Astrocyte of the hippocampus (primary cell): ENCODE results near the gene SLC48A1.
"Not testable (repeated sequence)": the region's sequence is repeated elsewhere in the genome, so short reads cannot be mapped to it uniquely, and the experiment has no call there.

Source experiments
- DNase-seq: peaks from one replicate; pipeline ENCODE4 v3.0.0; 2011; ENCODE audit warnings: low read depth, low spot score

SLC48A1 gene

DNA sequence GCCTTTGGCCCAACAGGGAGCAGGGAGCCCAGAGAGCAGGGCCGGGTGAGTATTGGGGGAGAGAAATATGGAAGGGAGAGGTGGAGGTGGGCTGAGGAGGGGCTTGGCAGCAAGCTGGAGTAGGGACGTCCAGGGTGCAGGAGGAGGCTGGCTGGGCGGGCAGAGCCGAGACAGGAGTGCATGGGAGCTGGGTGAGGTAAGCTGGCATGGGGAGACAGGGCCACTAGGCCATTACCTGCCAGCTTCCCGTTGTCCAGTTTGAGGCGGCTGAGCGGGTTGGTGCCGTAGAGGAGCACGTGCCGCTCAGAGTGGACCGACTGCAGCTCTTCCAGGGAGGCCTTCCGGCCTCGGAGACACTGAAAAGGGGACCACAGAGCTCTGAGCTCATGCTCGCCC lies 18.3 kb downstream of the SLC48A1 start:
- DNase-seq: no peak

DNA sequence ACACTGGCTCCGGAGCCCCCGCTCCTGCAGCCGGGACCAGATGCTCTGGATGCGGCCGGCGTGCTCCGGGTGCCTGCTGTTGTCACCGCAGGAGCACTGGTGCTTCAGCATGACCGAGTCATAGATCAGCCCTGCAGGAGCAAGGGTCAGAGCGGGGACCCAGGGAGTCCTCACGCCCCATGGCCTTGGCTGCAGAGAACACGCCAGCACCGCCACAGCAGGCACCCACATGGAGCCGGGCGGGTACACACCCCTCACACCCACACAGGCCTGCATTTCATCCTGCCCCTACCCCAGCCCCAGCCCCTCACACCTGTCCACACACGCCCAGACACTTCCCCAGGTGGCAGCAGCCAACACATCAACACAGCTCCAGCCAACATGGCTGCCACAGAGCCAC lies 18.8 kb downstream of the SLC48A1 start:
- DNase-seq: no peak

DNA sequence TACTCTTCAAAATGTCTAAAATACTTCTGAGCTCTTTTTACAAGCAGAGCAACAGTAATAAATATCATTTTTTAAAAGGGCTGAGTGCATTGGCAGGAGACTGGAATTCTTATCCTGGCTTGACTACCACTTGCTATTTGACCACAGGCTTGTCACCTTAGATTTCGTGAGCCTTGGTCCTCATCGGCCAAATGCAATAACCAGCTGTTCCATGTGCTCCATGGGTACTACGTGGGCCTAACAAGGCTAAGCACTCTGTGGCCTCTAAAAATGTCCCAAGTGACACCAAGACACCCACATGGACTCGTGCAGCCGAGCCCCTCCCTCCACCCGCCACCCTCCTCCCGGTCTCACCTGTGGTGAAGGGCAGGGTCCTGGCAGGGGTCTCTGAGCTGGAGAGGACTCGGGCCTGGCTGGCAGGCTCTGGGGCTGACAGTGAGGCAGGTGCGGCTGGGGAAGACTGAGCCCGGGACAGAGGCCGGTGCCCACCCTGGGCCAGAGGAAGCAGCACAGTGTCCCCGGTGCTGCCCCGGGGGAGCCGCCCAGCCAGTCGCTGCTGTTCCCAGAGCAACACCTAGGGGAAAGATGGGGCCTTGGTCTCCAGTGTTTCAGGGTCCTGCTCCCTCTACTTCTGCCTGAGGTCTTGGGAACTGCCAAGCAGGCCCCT lies 20.1 kb downstream of the SLC48A1 start:
- no peak for DNase-seq

DNA sequence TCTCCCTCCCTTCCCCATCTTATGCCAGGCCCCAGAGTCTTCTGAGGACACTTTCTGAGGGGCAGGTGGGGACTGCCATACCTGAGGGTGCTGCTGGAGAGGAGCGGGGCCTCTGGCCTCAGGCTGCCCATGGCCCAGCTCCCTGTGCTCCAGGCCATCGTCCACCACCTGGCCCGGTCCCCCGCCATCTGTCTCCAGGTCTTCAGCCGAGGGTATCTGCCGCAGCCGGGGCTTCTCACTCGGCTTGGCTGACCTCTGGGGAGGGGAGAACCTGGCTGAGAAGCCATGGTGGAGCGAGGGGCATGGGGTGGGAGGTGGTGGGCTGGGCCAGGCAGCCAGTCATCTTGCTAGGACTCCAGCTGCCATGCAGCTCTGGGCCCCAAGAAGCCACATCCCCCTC lies 21.6 kb downstream of the SLC48A1 start:
- no peak for DNase-seq

DNA sequence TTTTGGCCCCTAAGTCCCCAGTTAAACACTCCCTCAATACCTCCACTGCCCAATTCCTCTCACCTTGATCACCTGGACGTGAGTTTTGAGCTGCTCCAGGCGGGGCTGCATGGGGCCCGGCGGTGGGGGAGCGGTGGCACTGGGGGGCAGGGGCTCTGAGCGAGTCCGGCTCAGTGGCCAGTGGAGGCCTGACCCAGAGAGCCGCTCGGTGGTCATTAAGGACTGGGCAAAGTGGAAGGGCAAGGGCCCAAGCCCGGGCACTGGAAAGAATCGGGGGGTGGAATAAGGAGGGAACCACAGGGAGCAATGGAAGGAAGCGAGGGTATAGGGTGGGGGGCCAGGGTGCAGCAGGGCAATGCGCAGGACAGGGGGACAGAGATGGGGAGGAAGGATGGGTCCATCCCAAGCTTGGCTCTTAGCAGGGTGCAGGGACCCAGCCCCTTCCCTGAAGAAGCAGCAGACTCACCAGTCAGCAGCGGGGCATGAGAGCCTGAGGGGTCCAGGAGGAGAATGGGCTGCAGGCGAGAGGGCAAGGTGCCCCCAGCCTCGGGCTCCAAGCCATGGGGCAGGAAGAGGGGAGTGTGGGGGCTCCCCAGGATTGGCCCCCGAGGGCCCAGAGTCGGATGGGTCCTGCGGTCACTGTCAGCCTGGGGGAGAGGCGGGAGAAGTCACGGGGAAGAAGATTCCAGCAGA lies 22.2 kb downstream of the SLC48A1 start:
- DNase-seq: no peak

DNA sequence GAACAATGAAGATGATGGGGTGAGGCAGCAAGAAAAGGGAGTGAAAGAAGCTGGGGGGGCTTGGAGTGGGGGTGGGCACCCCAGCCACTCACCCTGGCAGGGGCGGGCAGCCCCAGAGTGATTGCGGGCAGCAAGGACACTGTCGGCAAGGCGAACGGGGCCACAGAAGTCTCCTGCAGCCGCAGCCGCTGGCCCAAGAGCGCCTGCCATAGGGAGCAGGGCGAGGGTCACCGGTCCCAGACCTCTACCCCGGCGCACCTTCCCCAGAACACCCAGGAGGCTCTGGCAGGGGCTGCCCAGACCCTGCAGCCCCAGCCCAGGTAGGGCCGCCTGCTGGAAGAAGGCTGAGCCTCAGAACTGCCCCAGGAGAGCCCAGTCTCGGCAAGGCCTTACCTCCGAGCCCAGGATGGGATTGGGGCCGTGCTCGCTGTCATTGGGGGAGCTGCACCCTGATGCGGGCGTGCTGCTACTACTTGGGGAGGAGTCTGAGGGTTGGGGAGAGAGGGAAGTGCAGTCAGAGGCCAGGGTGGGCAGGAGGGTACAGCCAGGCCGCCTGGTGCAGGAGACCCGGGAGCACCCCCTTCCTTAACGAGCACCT lies 22.9 kb downstream of the SLC48A1 start:
- no peak for DNase-seq

DNA sequence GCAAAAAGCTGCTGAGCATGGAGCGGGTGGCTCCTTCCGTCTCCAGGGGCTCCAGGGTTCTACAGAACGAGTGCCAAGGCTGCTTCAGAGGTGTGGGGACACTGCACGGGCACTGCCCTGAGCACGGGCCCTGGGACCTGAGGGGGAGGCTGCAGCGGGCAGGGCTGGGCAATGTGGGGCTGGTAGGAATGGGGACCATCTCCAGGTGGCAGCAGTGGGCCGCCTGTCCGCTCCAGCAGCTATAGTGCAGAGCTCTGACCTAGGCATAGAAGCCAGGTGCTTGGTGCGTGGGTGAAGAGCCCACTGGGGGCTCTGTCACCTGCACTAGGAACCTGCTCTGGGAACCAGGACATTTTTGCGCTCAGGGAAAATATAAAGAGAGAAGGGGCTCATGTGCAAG lies 24.4 kb downstream of the SLC48A1 start:
- DNase-seq: no peak

DNA sequence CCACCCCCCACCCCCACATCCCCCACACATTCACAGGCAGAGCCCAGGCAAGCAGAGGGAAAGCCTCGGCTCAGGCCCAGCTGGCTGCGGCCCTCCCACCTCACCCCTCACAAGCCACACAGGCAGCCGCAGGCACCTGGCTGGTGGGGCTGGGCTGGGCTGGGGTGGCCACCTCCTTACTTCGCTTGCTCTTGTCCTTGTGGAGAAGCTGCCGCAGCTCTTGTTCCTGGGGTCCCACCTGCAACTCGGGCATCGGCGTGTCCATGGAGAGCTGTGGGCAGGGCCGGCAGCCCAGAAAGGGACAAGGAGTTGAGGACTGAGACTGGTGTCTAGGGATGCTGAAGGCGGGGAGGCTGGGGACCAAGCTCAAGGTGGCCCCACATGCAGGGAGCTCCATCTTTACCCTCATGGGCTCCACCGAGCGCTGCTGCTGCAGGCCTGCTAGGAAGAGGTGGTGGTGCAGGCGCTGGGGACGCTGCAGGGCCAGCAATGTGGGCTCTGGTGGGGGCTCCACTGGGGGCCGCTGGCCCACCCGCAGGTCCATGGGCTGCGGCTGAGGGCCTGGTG lies 25.4 kb downstream of the SLC48A1 start:
- DNase-seq: no peak

DNA sequence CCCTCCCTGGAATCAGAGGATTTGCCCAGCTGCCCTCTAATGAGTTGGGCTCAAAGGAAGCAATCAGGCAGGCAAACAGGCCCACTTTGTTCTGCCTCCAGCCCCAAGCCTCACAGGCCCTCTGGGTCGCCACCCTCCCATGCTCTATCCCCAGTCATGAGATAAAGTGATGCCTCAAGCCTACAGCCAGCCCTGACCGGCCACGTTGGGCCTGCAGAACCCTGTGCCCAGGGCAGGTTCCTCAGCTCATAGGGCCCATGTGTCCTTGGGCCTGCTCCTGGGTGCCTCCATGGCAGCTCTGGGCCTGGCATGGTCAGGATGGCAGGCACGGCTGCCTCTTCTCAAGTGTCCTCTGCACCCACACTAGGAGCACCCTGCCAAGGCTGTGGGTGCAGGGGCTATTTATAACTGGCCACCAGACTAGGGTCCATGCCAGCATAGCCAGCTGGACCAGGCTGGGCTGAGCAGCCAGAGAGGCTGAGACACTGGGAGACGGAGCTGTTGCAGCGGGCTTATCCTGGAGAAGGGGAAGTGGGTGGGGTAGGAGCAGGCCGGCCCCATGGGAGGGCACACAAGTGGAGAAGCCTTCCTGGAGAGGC lies 26.4 kb downstream of the SLC48A1 start:
- DNase-seq: no peak

DNA sequence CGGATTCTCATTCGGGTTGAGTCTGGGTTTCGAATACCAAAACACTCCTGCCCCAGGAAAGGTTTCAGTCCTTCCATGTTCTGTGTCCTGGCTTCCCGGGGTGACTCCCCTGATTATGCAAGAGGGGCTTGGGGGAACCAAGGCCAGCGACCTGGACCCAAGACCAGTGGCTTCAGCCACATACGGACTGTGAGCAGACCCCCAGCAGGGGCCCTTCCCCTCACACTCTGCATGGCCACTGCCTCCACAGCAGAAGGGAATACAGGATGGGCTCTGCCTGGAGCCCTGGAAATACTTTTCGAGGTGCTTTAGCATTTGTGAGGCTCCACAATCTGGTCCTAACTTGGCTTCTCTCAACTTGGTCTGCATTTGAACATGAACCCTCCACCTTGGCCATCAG lies 27.5 kb downstream of the SLC48A1 start:
- DNase-seq: no peak

DNA sequence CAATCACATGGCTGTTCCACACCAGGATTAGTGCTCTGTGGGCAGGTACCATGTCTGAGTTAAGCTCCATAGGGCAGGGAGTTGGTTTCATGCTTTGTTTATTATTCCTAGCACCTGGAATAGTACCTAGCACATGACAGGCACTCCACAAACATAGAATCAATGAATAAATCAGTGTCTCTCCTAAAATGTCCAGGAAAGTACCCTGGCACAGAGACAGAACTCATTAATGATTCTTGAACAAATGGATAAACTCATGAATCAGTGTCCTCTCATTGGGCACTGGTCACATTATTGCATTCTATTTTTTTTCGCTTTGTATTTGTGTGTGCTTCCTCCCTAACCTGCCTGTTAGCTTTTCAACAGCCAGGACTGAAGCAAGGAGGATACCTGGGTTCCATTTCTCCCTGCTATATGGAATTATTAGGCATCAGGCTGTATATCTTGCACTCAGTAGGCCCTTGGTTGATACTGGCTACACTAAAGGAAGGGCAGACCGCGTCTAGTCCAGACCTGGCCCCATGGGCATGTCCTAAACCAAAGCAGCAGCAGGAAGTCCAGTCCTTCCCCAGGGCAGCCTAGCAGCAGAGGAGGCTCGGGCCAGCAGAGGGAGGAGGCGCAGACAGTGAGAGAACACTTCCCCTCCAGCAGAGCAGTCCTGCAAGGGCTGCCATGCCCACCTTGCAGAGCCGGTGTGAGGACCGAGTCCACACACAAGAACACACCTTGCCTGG lies 28.3 kb downstream of the SLC48A1 start:
- DNase-seq: no peak

DNA sequence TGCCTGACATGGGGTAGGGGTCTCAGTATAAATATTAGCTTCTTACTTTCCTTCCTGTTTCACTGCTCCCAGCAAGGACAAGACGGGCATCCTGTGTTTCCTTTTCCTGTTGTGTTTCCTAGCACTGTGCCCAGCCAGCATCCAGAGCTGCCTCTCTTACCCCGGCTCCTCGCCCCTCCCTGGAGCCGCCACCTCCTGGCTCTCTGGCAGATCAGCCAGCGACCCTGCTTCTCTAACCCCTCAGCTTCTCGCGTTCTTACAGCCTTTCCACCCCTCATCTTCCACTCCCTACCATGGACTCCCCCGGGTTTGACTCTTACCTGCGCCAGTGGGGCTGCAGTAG lies 28.8 kb downstream of the SLC48A1 start:
- DNase-seq: no peak

DNA sequence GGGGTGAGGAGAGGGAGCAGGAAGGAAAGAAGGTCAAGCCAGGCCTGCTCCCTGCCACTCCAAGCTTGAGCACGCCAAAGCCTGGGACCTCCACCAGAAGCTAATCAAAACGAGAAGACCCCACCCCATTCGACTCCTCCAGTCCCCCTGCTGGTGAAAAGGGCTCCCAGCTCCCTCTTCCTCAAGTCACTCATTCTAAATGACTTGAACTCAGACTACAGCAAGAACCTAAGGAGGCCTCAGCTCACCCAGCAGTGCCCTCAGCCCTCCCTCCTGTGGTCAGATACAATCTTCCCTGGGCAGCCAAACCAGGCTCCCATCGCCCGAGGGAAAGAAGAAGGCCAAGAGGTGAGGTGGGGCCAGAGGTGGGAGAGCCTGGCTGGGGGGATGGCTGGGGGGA lies 29.3 kb downstream of the SLC48A1 start:
- no peak for DNase-seq

DNA sequence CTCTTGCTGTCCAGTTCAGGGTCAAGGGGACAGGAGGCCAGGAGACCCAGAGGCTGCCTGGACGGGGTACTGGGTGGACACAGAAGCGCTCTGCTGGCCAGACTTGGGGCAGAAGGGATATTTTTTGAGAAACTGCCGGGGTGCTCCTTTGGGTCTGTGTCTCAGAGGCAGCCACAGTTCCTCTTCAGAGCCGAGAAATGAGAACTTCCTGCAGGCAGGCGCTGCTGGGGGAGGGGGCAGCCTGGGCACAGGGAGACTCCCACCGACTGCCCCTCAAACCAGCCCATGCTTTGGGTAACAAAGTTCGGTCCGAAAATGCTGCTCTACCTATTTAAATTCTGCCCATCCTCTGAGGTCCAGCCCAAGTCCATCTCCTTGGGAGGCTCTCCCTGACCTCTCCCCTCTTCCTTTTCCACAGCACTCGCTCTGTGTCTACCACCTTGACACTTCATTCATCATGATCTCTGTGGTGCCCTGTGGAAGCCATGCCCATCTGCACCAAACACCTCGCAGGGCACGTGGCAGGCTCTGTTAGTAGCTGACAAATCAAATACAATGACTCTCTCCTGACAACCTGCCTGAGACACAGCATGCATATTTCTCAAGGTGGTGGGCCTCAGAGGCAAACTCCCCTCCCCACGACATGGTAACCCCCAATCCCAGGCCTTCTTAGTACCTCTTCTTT lies 30.3 kb downstream of the SLC48A1 start:
- DNase-seq: no peak

DNA sequence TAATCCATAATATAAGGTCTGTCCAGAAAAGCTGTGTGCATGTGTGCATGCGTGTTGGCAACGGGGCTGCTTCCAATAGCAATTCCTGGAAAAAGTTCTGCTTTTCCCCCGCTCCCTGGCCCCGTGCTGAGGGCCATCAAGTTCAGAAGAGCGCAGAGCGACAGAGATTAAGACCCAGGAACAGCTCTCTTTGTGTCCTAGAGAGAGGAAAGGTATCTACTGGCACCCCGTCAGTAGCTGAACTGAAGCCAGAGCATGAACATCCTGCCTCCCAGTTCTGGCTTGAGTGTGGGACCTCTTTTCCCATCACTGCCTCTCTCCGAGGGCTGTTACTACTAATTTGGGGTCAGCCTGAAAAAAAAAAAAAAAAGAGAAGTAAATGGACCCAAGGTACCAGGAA lies 31.1 kb downstream of the SLC48A1 start:
- DNase-seq: no peak

DNA sequence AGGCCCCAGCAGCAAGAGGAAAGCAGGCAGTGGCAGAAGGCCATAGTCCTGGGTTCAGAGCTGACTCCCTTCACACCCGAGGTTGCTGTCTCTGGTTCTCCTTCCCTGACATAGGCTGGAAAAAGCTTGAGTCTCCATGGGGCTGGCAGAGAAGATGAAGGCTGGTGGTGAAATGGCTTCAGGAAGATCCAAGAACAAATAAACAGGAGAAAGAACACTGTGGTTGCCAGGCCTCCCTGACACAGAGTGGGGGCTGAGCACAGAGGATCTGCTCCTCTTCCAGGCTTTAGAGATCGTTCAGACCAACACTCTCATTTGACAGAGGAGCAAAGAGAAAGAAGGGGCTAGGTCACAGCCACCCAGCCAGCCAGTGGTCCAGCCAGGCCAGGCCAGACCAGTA lies 32.4 kb downstream of the SLC48A1 start:
- DNase-seq: no peak

DNA sequence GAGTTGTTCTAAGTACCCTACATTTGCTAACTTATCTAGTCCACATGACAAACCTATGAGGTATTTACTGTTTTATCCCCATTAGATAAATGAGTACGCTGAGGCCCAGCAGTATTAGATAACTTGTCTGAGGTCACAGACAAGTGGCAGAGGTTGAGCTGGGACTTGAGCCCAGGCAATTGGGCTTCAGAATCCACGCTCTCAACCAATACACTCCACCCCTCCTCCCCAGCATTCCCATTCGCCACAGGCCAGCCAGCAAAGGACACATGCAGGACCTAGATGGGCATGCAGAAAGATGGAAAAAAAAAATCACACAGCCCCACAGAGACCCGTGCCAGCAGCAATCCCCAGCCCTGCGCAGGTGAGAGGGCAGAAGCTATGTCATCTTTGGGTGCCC lies 34.3 kb downstream of the SLC48A1 start:
- no peak for DNase-seq

DNA sequence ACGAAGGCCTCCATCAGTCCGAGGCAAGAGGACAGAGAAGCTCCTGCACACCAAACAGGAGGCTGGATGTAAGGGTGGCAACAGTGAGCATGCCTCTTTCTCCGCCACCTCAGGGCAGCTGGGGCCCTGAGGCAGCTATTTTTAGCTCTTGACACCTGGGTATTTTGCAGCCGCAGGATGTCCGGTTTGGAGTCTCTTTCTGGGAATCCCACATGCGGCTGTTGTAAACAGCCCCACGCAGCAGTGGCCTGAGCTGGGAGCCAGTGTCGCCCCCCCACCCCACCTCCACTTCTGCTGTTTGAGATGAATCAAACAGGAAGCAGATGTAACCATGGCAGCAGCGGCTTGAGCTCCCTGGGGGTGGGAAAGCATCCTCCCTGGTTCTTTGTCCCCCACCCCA lies 35.0 kb downstream of the SLC48A1 start:
- DNase-seq: peak; percentile 49

DNA sequence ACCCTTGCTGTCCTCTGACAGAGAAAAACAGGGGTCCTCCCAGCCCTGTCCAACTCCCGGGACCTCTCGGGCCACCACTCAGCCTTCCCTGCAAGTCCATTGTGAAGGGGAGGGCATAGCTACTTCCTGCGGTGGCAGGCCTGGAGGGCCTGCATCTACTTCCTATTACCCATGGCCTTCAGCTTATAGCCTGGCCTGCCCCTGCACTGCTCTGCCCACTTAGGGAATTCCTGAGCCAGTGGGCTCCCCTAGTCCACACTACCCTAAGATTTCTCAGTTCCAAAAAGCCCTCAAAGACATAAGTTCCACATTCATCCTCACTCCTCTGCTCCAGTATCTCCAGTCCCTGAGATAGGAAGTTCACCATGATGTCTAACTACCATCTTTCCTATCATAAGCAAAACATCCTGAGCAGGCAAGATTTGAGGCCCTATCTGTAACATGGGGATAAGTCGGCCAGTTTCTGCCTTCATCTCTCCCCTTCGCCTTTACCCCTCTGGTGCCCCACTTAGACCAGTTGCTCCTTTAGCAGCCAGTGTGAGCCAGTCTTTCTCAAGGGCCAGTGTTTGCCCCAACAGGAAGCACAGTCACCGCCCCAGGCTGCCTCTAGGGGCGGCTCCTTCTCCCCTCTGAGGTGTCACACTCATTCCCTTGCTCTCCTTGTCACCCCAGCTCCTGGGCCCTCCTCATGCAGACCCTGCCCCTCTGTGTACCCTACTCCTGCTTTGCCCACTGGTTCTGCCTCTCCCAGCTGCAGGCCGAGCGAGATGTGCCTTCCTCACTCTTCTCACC lies 35.7 kb downstream of the SLC48A1 start:
- DNase-seq: no peak

DNA sequence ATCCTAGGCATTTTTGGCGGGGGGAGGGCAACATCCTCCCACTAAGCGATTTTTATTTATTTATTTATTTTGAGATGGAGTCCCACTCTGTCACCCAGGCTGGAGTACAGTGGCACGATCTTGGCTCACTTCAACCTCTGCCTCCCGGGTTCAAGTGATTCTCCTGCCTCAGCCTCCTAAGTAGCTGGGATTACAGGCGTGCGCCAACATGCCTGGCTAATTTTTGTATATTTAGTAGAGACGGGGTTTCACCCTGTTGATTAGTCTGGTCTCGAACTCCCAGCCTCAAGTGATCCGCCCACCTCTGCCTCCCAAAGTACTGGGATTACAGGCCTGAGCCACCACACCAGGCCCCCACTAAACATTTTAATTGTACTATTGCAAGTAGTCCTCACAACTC lies 36.5 kb downstream of the SLC48A1 start:
- DNase-seq: not testable (repeated sequence)

DNA sequence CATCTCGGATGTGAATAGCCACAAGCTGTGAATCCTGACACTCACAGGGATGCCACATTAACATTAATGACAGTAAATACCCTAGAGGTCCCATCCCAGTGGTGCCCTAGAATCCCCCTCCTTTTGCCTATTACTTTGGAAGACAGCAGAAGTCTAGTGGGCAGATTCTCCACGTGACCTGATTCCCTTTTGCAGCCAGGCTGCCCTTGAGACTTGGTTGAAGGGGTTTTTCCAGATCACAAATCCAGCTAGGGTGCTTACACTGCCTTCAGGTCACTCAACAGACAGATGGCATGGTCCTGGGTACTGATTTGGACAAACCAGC lies 38.0 kb downstream of the SLC48A1 start:
- DNase-seq: no peak
